Naive thymus-derived CD4-positive, alpha-beta T cell (primary cell): ENCODE measurements around the gene SAMM50. TPM values are rescaled to one million over a fixed set of nuclear protein-coding genes. Genes with fewer than 3 reads are reported as not detected.

Source experiments
- ATAC-seq: fragments of 150-1000 bp; cut with Tn5 transposase; 2 replicates; pipeline ENCODE4 v1.10.0; 2021; ENCODE audit warnings: mild to moderate bottlenecking, moderate library complexity
- CTCF ChIA-PET: fragments of 350-600 bp; sonication (Branson Sonifier 250); formaldehyde crosslinking; loops from one replicate; lab custom pipeline; 2021; ENCODE audit warnings: antibody characterized with exemption; lab: Charles Lee
- POLR2A ChIA-PET: fragments of 350-600 bp; sonication (Branson Sonifier 250); formaldehyde crosslinking; loops from one replicate; lab custom pipeline; 2021; ENCODE audit warnings: antibody characterized with exemption, inconsistent platforms; lab: Charles Lee
- DNase-seq, 9 donors: peaks; one replicate each; pipeline versions ENCODE4 v3.0.0 to v3.0.0-alpha.2; 2020 to 2022; ENCODE audit warnings: mixed read lengths in 1 of 9
- H3K27ac ChIP-seq: one replicate; pipeline ENCODE4 v1.7.0; 2013; ENCODE audit warnings: mild to moderate bottlenecking, low read depth, low read length, moderate library complexity
- H3K27me3 ChIP-seq, 2 donors: one replicate each; pipeline ENCODE4 v1.7.0; 2013; ENCODE audit warnings: low read length in 2 of 2, mild to moderate bottlenecking in 2 of 2, moderate library complexity in 2 of 2; ENCODE audit not compliant: control insufficient read depth in 2 of 2, insufficient read depth in 2 of 2
- H3K36me3 ChIP-seq, 3 experiments: 1 replicate in 2 of 3; 2 replicates in 1 of 3; pipeline ENCODE4 v1.7.0; 2013; ENCODE audit warnings: low read length in 3 of 3, mild to moderate bottlenecking in 3 of 3, moderate library complexity in 1 of 3; ENCODE audit not compliant: insufficient read depth in 3 of 3, control insufficient read depth in 2 of 3
- H3K4me1 ChIP-seq, 2 donors: one replicate each; pipeline ENCODE4 v1.7.0; 2013; ENCODE audit warnings: low read length in 2 of 2, mild to moderate bottlenecking in 2 of 2, moderate library complexity in 1 of 2; ENCODE audit not compliant: control insufficient read depth in 2 of 2, insufficient read depth in 2 of 2
- H3K4me3 ChIP-seq: 2 replicates; pipeline ENCODE4 v1.7.0; 2013; ENCODE audit warnings: mild to moderate bottlenecking, low read length
- H3K9me3 ChIP-seq, 3 experiments: 1 replicate in 2 of 3; 2 replicates in 1 of 3; pipeline ENCODE4 v1.7.0; 2013; ENCODE audit warnings: low read length in 3 of 3; ENCODE audit not compliant: control insufficient read depth in 2 of 3
- H3K27ac Mint-ChIP-seq, 9 donors: one replicate each; pipeline ENCODE4 v1.8.0; 2020 to 2022; ENCODE audit warnings: mixed read lengths in 9 of 9, mild to moderate bottlenecking in 8 of 9, moderate library complexity in 5 of 9, inconsistent platforms in 2 of 9
- H3K27me3 Mint-ChIP-seq, 5 donors: one replicate each; pipeline ENCODE4 v1.8.0; 2021 to 2022; ENCODE audit warnings: mixed read lengths in 5 of 5, mild to moderate bottlenecking in 1 of 5
- H3K36me3 Mint-ChIP-seq, 5 donors: one replicate each; pipeline ENCODE4 v1.8.0; 2020 to 2022; ENCODE audit warnings: mixed read lengths in 5 of 5, mild to moderate bottlenecking in 3 of 5, inconsistent platforms in 1 of 5
- H3K4me1 Mint-ChIP-seq, 7 donors: one replicate each; pipeline ENCODE4 v1.8.0; 2020 to 2022; ENCODE audit warnings: mixed read lengths in 7 of 7, mild to moderate bottlenecking in 3 of 7, inconsistent platforms in 1 of 7
- H3K4me3 Mint-ChIP-seq, 10 donors: one replicate each; pipeline ENCODE4 v1.8.0; 2020 to 2022; ENCODE audit warnings: mild to moderate bottlenecking in 10 of 10, mixed read lengths in 10 of 10, moderate library complexity in 6 of 10, inconsistent platforms in 2 of 10
- H3K9me3 Mint-ChIP-seq, 11 donors: one replicate each; pipeline ENCODE4 v1.8.0; 2020 to 2022; ENCODE audit warnings: mixed read lengths in 11 of 11, mild to moderate bottlenecking in 4 of 11, inconsistent platforms in 1 of 11, moderate library complexity in 1 of 11
- intact Hi-C, 2 donors: fragments of 100-400 bp; cut with micrococcal nuclease; formaldehyde crosslinking; loops; one replicate each; pipeline ENCODE4 v1.15.1; 2023
- polyA plus RNA-seq, 2 donors: library from polyadenylated mRNA; unstranded; fragments of 300-500 nt; fragmentation: Illumina TruSeq; gene quantifications; one replicate each; pipeline ENCODE4 v1.2.3, GENCODE V29; 2021
- total RNA-seq, 6 experiments: library from RNA in 5 of 6; stranded (reverse) in 5 of 6; gene quantifications; 1 replicate in 5 of 6; 2 replicates in 1 of 6; pipeline ENCODE4 v1.2.3 and lab custom pipeline; 2021 to 2026

The SAMM50 gene
- total and polyA plus RNA-seq, 7 experiments from 2014 or later: 25.9 to 62.3 (median 36.2) TPM

DNA sequence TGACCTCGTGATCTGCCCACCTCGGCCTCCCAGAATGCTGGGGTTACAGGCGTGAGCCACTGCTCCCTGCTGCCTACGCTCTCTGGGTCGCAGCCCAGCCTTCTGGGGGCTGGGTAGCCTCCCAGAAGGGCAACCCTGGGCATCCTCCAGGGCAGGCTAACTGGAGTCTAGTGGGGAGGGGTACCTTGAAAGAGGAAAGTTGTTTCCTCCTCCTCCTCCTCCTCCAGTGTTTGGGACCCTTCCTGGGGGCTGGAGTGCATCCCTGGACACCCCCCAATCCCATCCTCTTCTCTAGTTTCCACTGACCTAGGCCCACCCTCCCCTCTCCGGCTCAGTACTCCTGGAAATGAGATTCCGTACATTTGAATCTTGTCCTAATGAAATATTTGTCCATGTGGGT, 30.4 kb upstream of the SAMM50 start:
- peaks cover 4 to 33% (median 16%) of the 10 kb centered on the region in 5 donors for H3K27me3 Mint-ChIP-seq
- peak overlapping the region in 1 of 9 donors; percentile 70 for H3K27ac Mint-ChIP-seq
- CTCF ChIA-PET: no interaction called here

GRCh38 chr22:43925433-43926348, 29.6 kb upstream of the SAMM50 start:
- intact Hi-C loops: loop anchor here in 1 of 2 donors (10.0 kb wide), 1 partner anchor 111 kb away; the partner anchor contains the start of gene EFCAB6
- Mint-ChIP-seq H3K4me1 (peaks cover 4 to 6% (median 5%) of the 10 kb centered on the region in 7 donors), H3K4me3 (peak overlapping the region; percentile 40 to 86 (median 63)), H3K9me3 (no peaks in the 10 kb centered on the region), H3K36me3 (no peaks in the 10 kb centered on the region), H3K27me3 (peaks cover 4 to 31% (median 15%) of the 10 kb centered on the region in 5 donors), H3K27ac (no peak overlapping the region)
- no peak overlapping the region for H3K4me3 ChIP-seq
- no peaks in the 10 kb centered on the region for H3K36me3 ChIP-seq
- H3K27me3 ChIP-seq: no peaks in the 10 kb centered on the region
- no peak overlapping the region for H3K27ac ChIP-seq
- no peaks in the 10 kb centered on the region for H3K9me3 ChIP-seq
- CTCF ChIA-PET: interaction anchor here (0.7 kb wide), 1 partner anchor 26 kb away, joined by 4 read pairs; no protein-coding TSS in a partner anchor
- POLR2A ChIA-PET: no interaction called here
- H3K4me1 ChIP-seq: peaks cover 0 to 3% of the 10 kb centered on the region in 2 donors
- no peak for DNase-seq
- no peak for ATAC-seq

More for the DNA sequence above, 30.4 kb upstream of the SAMM50 start:
- no peaks in the 10 kb centered on the region for H3K36me3 ChIP-seq
- ATAC-seq (no peak), DNase-seq (no peak)
- H3K27ac ChIP-seq: no peak overlapping the region
- no peaks in the 10 kb centered on the region for H3K9me3 ChIP-seq
- peak overlapping the region; percentile 42 to 87 (median 66) for H3K4me3 Mint-ChIP-seq
- H3K36me3 Mint-ChIP-seq: no peaks in the 10 kb centered on the region
- POLR2A ChIA-PET: no interaction called here
- peaks cover 0 to 3% of the 10 kb centered on the region in 2 donors for H3K4me1 ChIP-seq
- peaks cover 4 to 6% (median 5%) of the 10 kb centered on the region in 7 donors for H3K4me1 Mint-ChIP-seq
- intact Hi-C loops: loop anchor here in 1 of 2 donors (10.0 kb wide), 1 partner anchor 110 kb away; the partner anchor contains the start of gene EFCAB6
- H3K27me3 ChIP-seq: no peaks in the 10 kb centered on the region
- H3K9me3 Mint-ChIP-seq: no peaks in the 10 kb centered on the region
- no peak overlapping the region for H3K4me3 ChIP-seq

GRCh38 chr22:43926349-43926710, 28.9 kb upstream of the SAMM50 start:
- H3K27ac ChIP-seq: no peak overlapping the region
- DNase-seq (no peak), ATAC-seq (no peak)
- Mint-ChIP-seq H3K27ac (no peak overlapping the region), H3K4me1 (peaks cover 4 to 6% (median 5%) of the 10 kb centered on the region in 7 donors), H3K36me3 (no peaks in the 10 kb centered on the region), H3K9me3 (no peaks in the 10 kb centered on the region), H3K4me3 (peak overlapping the region in 2 of 10 donors; percentile 5 to 71), H3K27me3 (peaks cover 4 to 29% (median 11%) of the 10 kb centered on the region in 5 donors)
- peaks cover 0 to 3% of the 10 kb centered on the region in 2 donors for H3K4me1 ChIP-seq
- intact Hi-C loops: loop anchor here in 1 of 2 donors (10.0 kb wide), 1 partner anchor 112 kb away; the partner anchor contains the start of gene EFCAB6
- H3K9me3 ChIP-seq: no peaks in the 10 kb centered on the region
- POLR2A ChIA-PET: no interaction called here
- CTCF ChIA-PET: no interaction called here
- no peak overlapping the region for H3K4me3 ChIP-seq
- H3K27me3 ChIP-seq: no peaks in the 10 kb centered on the region
- no peaks in the 10 kb centered on the region for H3K36me3 ChIP-seq

GRCh38 chr22:43928468-43928867, 26.8 kb upstream of the SAMM50 start:
- POLR2A ChIA-PET: no interaction called here
- intact Hi-C loops: loop anchor here in 1 of 2 donors (10.0 kb wide), 1 partner anchor 114 kb away; the partner anchor contains the start of gene EFCAB6
- Histone ChIP-seq H3K27ac (no peak overlapping the region), H3K36me3 (no peaks in the 10 kb centered on the region), H3K27me3 (no peaks in the 10 kb centered on the region), H3K4me1 (peaks cover 0 to 3% of the 10 kb centered on the region in 2 donors), H3K4me3 (no peak overlapping the region), H3K9me3 (no peaks in the 10 kb centered on the region)
- H3K36me3 Mint-ChIP-seq: no peaks in the 10 kb centered on the region
- DNase-seq: no peak
- H3K4me1 Mint-ChIP-seq: no peaks in the 10 kb centered on the region
- H3K27me3 Mint-ChIP-seq: peaks cover 0 to 18% (median 8%) of the 10 kb centered on the region in 5 donors
- CTCF ChIA-PET: no interaction called here
- H3K9me3 Mint-ChIP-seq: no peaks in the 10 kb centered on the region
- H3K4me3 Mint-ChIP-seq: no peak overlapping the region
- peak; percentile 43 for ATAC-seq
- peak overlapping the region in 1 of 9 donors; percentile 81 for H3K27ac Mint-ChIP-seq

- H3K4me3 ChIP-seq: no peak overlapping the region
- H3K27ac Mint-ChIP-seq: no peak overlapping the region
- peaks cover 0 to under 1% of the 10 kb centered on the region in 2 donors for H3K4me1 ChIP-seq
- POLR2A ChIA-PET: no interaction called here
- H3K9me3 Mint-ChIP-seq: no peaks in the 10 kb centered on the region
- no peaks in the 10 kb centered on the region for H3K27me3 ChIP-seq
- intact Hi-C loops: loop anchor here in 1 of 2 donors (10.0 kb wide), 1 partner anchor 114 kb away; the partner anchor contains the start of gene EFCAB6
- H3K27ac ChIP-seq: no peak overlapping the region
- no peaks in the 10 kb centered on the region for H3K36me3 ChIP-seq
- H3K9me3 ChIP-seq: no peaks in the 10 kb centered on the region
- DNase-seq (no peak), ATAC-seq (no peak)
- H3K4me1 Mint-ChIP-seq: no peaks in the 10 kb centered on the region
- CTCF ChIA-PET: no interaction called here
- H3K36me3 Mint-ChIP-seq: no peaks in the 10 kb centered on the region
- no peak overlapping the region for H3K4me3 Mint-ChIP-seq
- H3K27me3 Mint-ChIP-seq: peaks cover 0 to 18% (median 8%) of the 10 kb centered on the region in 5 donors
Observed at GRCh38 chr22:43928908-43929307, 26.3 kb upstream of the SAMM50 start.

DNA sequence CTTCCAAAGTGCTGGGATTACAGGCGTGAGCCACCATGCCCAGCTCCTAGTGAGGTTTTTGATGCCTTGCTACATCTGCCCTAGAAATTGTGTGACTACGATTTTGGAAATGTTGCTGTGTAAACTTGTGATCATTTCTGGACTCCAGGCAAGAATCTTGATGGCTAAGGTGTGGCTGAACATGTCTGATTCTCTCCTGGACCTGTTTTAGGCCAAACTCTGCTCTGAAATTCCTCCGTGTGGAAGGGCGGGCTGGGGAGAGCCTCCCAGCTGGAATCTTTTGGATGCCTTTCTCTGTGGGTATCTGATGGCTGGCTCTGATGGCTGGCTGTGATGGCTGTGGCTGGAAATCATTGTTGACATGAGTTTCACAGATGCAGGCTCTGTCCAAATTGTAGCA, 23.5 kb upstream of the SAMM50 start:
- Histone ChIP-seq H3K4me3 (no peak overlapping the region), H3K36me3 (no peaks in the 10 kb centered on the region), H3K27ac (no peak overlapping the region), H3K27me3 (no peaks in the 10 kb centered on the region), H3K9me3 (no peaks in the 10 kb centered on the region), H3K4me1 (no peaks in the 10 kb centered on the region)
- intact Hi-C loops: no loop called here
- no peaks in the 10 kb centered on the region for H3K9me3 Mint-ChIP-seq
- no peaks in the 10 kb centered on the region for H3K36me3 Mint-ChIP-seq
- H3K4me3 Mint-ChIP-seq: no peak overlapping the region
- H3K27me3 Mint-ChIP-seq: peaks cover 0 to 11% (median 5%) of the 10 kb centered on the region in 5 donors
- POLR2A ChIA-PET: no interaction called here
- ATAC-seq (no peak), DNase-seq (no peak)
- H3K4me1 Mint-ChIP-seq: no peaks in the 10 kb centered on the region
- CTCF ChIA-PET: no interaction called here
- no peak overlapping the region for H3K27ac Mint-ChIP-seq
